Ramos (cell line): ENCODE results near the gene RABGAP1.

Experiments used
- in situ Hi-C: fragments of 300-500 bp; cut with MboI; formaldehyde crosslinking; loops from one replicate; pipeline ENCODE4 v1.14.3; 2022; ENCODE audit warnings: low sequenced_read_pairs; ENCODE audit not compliant: unreplicated experiment

RABGAP1 gene

DNA sequence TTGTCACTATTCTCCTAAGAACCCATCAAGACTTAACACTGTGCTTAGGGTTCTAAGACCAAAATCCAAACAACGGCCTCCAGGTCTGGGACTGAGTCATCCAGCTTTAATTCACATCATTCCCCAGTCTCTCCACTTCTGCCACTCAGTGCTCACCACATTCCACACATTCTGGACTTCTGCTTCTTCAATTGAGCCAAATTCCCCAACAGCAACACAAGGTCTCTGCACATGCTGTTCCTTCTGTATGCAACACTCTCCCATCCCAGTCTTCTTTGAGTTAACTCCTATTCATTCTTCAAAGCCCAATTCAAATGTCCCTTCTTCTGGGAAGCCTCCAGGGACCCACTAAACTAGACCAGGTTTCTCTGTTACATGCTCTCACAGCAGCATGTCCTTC, 190.4 kb downstream of the RABGAP1 start:
- in situ Hi-C loops: no loop called here

DNA sequence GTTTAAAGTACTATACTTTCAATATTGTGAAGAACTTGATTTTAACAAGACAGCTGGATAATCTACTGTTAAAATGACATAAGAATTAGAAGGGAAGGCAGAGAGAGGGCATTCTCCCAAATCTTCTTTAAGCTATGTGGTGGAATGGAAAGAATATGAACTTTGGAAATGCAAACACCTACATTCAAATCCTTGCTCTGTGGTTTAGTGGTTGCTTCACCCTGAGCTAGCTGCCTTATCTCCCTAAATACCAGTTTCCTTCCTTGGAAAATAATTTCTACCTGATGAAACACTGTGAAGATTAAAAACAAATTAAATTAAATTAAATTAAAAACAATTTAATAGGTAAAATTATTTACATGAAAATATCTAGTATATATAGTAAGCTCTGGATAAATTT, 191.2 kb downstream of the RABGAP1 start:
- in situ Hi-C loops: no loop called here

DNA sequence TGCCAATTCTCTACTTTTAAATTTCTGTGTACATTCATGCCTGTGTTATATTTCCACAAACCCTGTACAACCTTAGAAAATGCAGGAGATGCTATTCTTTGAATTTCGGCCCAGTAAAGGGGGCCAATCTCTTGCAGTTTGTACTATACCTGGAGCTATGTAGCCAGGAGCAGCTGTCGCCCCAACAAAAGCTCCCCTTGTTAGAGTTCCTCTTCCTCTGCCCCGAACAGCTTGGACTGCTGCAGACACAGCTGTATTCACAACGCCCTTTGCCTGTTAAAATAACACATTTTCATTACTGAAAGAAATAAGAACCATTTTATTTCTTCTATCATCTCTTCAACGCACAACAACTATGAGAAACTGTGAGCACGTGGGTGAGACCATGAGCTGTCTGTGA, 191.9 kb downstream of the RABGAP1 start:
- in situ Hi-C loops: no loop called here

DNA sequence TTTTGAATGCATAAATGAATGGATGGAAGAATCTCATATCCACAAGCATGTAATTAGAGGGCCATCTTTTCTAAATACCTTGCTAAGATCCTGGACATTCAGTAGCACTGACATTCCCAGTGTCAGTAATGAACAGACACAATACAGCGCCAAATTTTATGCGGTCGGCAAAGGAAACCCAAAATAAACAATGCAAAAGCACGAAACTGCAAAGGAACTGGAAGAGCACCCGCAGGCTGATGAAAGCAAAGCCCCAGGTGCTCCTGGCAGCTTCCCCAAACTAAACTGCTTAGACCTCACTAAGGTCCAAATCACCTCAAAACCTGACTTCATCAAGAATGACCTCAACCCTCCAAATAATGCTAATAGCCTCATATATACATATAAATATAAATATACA, 194.6 kb downstream of the RABGAP1 start:
- in situ Hi-C loops: no loop called here

DNA sequence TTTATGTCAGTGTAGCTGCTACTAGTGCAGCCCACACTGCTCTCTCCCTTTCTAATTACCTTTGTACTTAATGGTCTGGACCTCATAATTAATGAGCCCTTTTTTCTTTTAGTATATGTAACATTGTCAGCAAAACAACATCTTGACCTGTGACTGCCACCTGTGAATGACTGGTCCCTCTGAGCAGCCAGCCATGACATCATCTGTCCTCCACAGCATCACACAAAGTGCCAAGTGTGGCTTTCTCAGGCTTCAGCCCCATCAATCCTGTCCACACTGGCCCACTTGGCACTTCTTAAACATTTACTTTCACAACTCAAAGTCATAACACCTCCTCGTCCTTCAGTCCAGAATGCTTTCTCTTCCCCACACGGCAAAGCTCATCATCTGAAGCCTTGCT, 197.3 kb downstream of the RABGAP1 start:
- in situ Hi-C loops: no loop called here

DNA sequence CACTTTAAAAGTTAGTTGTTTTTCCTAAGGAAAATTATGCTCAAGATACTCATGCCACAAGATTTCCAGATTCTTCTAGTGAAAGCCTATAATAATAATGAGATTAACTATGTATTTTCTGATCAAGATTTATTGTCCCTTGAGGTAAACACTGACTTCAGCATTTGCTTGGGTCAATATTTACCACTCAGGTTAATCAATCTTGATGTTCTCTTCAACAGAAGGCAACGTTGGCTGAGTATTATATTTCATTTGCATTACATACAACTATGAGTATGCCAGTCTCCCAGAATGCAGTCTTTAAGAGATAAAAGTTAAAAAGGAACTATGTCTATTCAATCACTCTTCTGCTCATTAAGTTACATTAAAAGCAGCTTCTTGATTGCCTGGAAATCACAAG, 208.2 kb downstream of the RABGAP1 start:
- in situ Hi-C loops: no loop called here

DNA sequence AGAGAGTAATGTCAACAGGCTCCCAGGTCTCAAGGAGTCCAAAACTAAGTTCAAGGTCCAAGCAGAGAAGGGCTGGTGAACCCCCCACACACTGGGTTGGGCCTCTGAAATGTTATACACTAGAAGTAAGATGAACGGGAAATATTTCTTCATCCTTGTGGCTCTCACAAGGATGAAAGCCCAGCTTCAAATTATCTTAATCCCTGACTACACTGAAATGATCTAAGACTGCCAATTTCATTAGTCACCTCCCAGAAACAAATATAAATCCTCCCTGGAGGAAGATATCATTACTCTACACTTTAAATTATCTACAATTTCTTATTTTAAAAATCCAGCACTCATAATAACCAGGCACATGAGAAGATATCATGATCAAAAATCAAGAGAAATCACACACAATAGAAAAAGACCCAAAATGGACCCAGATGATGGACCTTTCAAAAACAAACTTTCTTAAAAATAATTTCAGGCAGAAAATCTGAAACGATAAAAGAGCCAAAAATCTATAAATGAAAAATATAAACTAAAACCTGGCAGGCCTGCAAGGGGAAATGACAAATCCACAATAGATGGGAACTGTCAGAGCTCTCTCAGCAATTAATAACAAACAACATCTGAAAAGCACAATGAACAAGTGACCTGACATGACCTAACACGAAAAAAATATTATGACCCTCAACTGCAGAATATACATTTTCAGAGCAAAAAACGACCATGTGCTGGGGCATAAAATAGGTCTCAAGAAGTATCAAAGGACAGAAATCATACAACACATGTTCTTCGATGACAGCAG, 210.1 kb downstream of the RABGAP1 start:
- in situ Hi-C loops: no loop called here
